Measurements from ENCODE around the gene GRSF1.

- TF ChIP-seq ARNTL (CRISPR knock-in tag; IDR thresholded peaks at IDR 0.05; ENCODE audit: borderline replicate concordance, low read depth): no peak
- no peak for TF ChIP-seq ISL1 (CRISPR knock-in tag; IDR thresholded peaks at IDR 0.05)
- no peak for TF ChIP-seq GLIS3 (CRISPR knock-in tag; IDR thresholded peaks at IDR 0.05)
- TF ChIP-seq PATZ1 (CRISPR knock-in tag; IDR thresholded peaks at IDR 0.05; ENCODE audit: borderline replicate concordance): no peak
- TF ChIP-seq ZFP3 (CRISPR knock-in tag; IDR thresholded peaks at IDR 0.05): no peak
- no peak for TF ChIP-seq TOX (CRISPR knock-in tag; IDR thresholded peaks at IDR 0.05; ENCODE audit: borderline replicate concordance)
Observed at GRCh38 chr4:70841951-70842350, 2.3 kb upstream of the GRSF1 start.

All from SK-N-SH treated with all-trans-retinoic acid at 6 μM for 48 hours (cell line).